HG03066 (cell line): ENCODE measurements around the gene MCU.

Experiments
- ATAC-seq: cut with Tn5 transposase; IDR thresholded peaks from one replicate; pipeline ENCODE4 v1.9.1; 2021; ENCODE audit warnings: low read depth; ENCODE audit not compliant: unreplicated experiment

MCU gene

GRCh38 chr10:72928798-72929197 lies 236.9 kb downstream of the MCU start:
- no peak for ATAC-seq

- no peak for ATAC-seq
These were observed 238.3 kb downstream of the MCU start for GRCh38 chr10:72930276-72930675.

- no peak for ATAC-seq
These were observed 240.5 kb downstream of the MCU start for GRCh38 chr10:72932259-72933015.

- no peak for ATAC-seq
These were observed 243.4 kb downstream of the MCU start for GRCh38 chr10:72935361-72935760.
